Omental fat pad (tissue), 4 donors: ENCODE data around the gene ACTN4. TPM values are rescaled to one million over a fixed set of nuclear protein-coding genes. Genes with fewer than 3 reads are reported as not detected.

Experiments
- ATAC-seq: fragments of 150-250 bp; one replicate; pipeline ENCODE4 v1.9.1; 2016; ENCODE audit warnings: mild to moderate bottlenecking, moderate library complexity; ENCODE audit not compliant: low FRiP score
- DNase-seq: peaks from one replicate; pipeline ENCODE4 v3.0.0-alpha.2; 2019; ENCODE audit warnings: low spot score
- CTCF ChIP-seq, 3 donors: fragments of 450-650 bp; IDR thresholded peaks; one replicate each; pipeline ENCODE4 v1.5.1; 2016 to 2017; ENCODE audit warnings: antibody characterized with exemption in 3 of 3, mild to moderate bottlenecking in 3 of 3, moderate library complexity in 2 of 3
- total RNA-seq, 4 donors: library from RNA; depleted of rRNA; stranded (reverse); fragments of >200 nt; gene quantifications; one replicate each; pipeline ENCODE4 v1.1.0, GENCODE V29; 2016

ACTN4 gene
- total RNA-seq, 4 donors from 2014 or later = 290 to 517 (median 367) TPM

DNA sequence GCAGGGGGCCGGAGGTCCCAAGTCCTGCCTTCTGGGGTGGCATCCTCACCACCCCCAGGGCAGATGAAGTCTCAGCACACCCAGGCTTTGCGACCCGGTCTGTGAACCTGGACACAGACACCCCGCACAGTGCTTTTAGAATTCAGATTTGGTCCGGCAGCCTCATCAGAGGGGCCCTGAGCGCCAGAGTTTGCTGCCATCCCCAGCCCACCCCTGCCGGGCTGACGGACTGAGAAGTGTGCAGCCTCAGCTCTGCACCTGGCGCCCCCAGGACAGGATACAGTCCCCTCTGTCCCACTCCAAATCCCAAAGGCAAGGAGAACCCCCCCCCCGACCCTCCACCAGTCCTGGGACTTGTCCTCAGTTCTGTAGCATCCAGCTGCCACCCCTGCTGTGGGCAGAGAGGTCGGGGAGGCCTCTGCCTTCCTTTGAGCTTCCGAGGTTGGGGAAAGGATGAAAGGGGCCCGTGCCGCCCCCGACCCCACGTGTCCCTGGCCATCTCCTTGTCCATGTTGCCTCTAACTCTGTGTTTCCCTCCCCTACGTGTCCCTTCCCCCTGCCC lies 79.9 kb downstream of the ACTN4 start:
- DNase-seq = no peak
- no peak for TF ChIP-seq CTCF (IDR thresholded peaks at IDR 0.05)

DNA sequence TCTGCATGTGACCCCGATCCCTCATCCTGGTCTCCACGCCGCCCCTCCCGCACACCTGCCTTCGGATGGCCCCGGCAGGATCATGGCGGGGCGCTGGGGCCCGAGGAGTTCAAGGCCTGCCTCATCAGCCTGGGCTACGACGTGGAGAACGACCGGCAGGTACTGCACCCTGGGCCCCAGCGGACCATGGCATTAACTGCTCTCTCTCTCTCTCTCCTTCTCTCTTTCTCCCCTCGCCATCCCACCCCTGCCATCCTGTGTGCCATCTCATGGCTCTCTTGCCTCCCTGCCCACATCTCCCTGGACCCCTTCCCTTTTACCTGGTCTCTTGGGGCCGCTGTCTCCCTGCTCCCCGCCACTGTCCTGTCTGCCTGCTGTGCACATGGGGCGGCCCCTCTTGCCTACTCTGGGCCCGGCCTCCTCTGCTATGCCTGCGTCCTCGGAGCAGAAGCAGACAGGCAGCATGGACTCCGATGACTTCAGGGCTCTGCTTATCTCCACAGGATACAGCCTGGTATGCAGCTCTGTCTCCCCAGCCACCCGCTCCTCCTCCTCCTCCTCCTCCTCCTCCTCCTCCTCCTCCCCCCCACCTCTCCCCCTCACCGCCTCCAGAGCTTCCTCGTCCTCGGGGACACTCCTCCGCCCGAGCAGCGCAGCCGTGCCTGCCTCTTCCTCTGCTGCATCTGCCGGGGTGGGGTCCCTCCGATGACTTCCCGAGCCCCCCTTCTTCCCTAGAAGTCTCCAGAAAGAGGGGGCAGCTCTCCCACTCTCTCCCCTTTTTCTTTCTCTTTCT lies 80.6 kb downstream of the ACTN4 start:
- no peak for DNase-seq
- peak; percentile 12 for ATAC-seq
- no peak for TF ChIP-seq CTCF (IDR thresholded peaks at IDR 0.05)

More for the DNA sequence above, 79.9 kb downstream of the ACTN4 start:
- no peak for ATAC-seq

- no peak for ATAC-seq
- TF ChIP-seq CTCF (IDR thresholded peaks at IDR 0.05) = no peak
- no peak for DNase-seq
Observed at GRCh38 chr19:38728752-38729541, 81.5 kb downstream of the ACTN4 start.

GRCh38 chr19:38729653-38730469 lies 82.4 kb downstream of the ACTN4 start:
- DNase-seq = peak; percentile 82
- ATAC-seq = no peak

GRCh38 chr19:38730470-38730730 lies 83.0 kb downstream of the ACTN4 start:
- no peak for DNase-seq
- ATAC-seq = no peak
- no peak for TF ChIP-seq CTCF (IDR thresholded peaks at IDR 0.05)

More at GRCh38 chr19:38729653-38730469, 82.4 kb downstream of the ACTN4 start:
- peak in 1 of 3 donors; percentile 13 for TF ChIP-seq CTCF (IDR thresholded peaks at IDR 0.05)

GRCh38 chr19:38730731-38731589 lies 83.5 kb downstream of the ACTN4 start:
- ATAC-seq (no peak), DNase-seq (no peak)
- no peak for TF ChIP-seq CTCF (IDR thresholded peaks at IDR 0.05)
